ENCODE results near the gene VPS26A.

- no peak for TF ChIP-seq CTCF (IDR thresholded peaks at IDR 0.05)
- no peak for TF ChIP-seq POLR2AphosphoS5 (IDR thresholded peaks at IDR 0.05)
- TF ChIP-seq EP300 (IDR thresholded peaks at IDR 0.05), result no peak
- no peak for TF ChIP-seq POLR2A (IDR thresholded peaks at IDR 0.05)
Observed at GRCh38 chr10:69139961-69140360, 16.0 kb downstream of the VPS26A start.
